Left ventricle myocardium inferior (tissue), 1 donor: Measurements from ENCODE around the gene CHAD. TPM values are rescaled to one million over a fixed set of nuclear protein-coding genes. Genes with fewer than 3 reads are reported as not detected.

ENCODE experiments used
- total RNA-seq: library from RNA; stranded (reverse); fragmentation: NEBNext Ultra II Directional; extraction: Animal tissue kit (Norgen Biotek cat#: 25700); gene quantifications from one replicate; pipeline ENCODE4 v1.2.1, GENCODE V29; 2021
- donor health status: DM: no; HTN: yes; CAD: no; lungs with severe emphysema.

The CHAD gene
- total RNA-seq, 1 donor from 2014 or later, result not detected

Other genes with a start within 250 kb of the CHAD start
- gene TMEM92, start 194.4 kb downstream of the CHAD start, total RNA-seq, result not detected
- 12.6 TPM for gene XYLT2, start 122.8 kb downstream of the CHAD start, total RNA-seq
- 85.0 TPM for gene MRPL27, start 95.7 kb downstream of the CHAD start, total RNA-seq
- gene EME1, start 95.7 kb downstream of the CHAD start, total RNA-seq, result 0.74 TPM
- 23.7 TPM for gene LRRC59, start 71.4 kb downstream of the CHAD start, total RNA-seq
- 18.2 TPM for gene ACSF2, start 42.7 kb downstream of the CHAD start, total RNA-seq
- 51.7 TPM for gene RSAD1, start 10.0 kb upstream of the CHAD start, total RNA-seq
- 0.82 TPM for gene MYCBPAP, start 39.6 kb upstream of the CHAD start, total RNA-seq
- 19.9 TPM for gene EPN3, start 63.9 kb upstream of the CHAD start, total RNA-seq
- 66.3 TPM for gene SPATA20, start 78.3 kb upstream of the CHAD start, total RNA-seq
- gene CACNA1G, start 91.8 kb upstream of the CHAD start, total RNA-seq, result 0.58 TPM
- 0.88 TPM for gene ABCC3, start 166.0 kb upstream of the CHAD start, total RNA-seq
- 53.1 TPM for gene ANKRD40, start 239.0 kb upstream of the CHAD start, total RNA-seq